ENCODE results near the gene CEP85L.

The CEP85L gene

DNA sequence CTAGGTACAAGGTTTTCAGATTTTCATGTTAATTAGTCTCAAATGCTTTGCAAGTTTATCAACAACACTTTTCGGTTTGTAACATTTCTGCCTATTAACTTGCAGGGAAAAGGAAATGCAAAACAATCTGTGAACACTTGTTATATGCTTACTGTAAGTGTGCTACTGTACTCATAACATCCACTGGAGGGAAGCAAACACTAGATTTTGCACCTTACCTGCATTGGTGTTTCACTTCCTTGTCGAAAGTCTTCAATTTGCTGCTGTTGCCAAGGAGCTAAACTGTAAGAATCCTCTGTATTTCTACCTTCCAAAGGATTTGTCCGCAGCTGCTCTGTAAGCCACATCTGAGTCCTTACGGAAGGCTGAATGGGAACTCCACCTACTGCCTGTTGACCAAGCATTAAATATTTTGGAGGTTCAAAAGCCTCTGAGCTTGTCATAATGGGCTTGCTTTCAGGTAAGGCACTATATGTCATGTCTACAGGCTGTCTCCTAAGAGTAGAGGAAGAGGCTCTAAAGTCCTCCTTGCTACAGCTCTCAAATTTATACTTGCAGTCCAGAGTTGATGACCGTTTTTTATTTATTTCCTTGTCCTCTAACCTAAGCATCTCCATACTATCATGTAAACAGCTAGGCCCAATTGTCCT lies 86.0 kb downstream of the CEP85L start:
- no peaks in the 10 kb centered on the region for H3K36me3 ChIP-seq (ENCODE audit: control insufficient read depth, insufficient read depth, low read length)
- no peaks in the 10 kb centered on the region for H3K9me3 ChIP-seq (ENCODE audit: control insufficient read depth, insufficient read depth, low read length)
- peaks cover 7% of the 10 kb centered on the region for H3K4me1 ChIP-seq (ENCODE audit: control insufficient read depth, insufficient read depth, low read length)
- H3K27me3 ChIP-seq (ENCODE audit: control insufficient read depth, insufficient read depth, low read length) = no peaks in the 10 kb centered on the region
- H3K4me3 ChIP-seq (ENCODE audit: low read depth, low read length) = no peak overlapping the region
- H3K9ac ChIP-seq (ENCODE audit: low read depth, low read length) = no peak overlapping the region

DNA sequence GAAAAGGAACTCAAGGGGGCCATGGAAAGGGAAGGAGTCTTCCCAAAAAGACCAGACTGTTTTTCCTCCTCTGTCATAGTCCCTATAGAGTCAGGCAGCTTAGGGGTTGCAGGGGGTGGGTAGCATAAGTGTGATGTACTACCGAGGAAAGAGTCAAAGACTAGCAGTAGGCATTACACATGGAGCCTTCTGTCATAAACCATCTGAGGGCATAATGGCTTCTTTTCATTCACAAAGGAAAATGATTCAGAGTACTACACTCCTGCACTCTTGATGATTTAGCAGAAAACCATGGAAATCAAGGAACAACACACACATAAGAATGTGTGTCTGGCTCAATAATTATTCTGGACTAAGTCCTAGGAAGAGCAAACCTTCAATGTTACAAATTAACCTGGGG lies 88.4 kb downstream of the CEP85L start:
- H3K9ac ChIP-seq (ENCODE audit: low read depth, low read length) = no peak overlapping the region
- no peak overlapping the region for H3K4me3 ChIP-seq (ENCODE audit: low read depth, low read length)

DNA sequence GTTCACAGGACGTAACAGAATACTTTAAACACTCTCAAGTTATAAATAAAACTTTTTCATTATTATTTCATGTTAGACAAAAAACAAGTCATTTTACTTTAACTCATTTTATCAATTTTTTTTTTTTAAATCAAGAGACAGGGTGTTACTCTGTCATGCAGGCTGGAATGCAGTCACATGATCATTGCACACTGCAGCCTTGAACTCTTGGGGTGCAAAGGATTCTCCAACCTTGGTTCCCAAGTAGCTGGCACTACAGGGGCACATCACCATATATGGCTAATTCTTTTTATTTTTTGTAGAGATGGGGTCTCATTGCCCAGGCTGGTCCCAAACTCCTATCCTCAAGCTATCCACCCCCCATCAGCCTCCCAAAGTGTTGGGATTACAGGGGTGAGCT lies 89.1 kb downstream of the CEP85L start:
- Histone ChIP-seq H3K36me3 (ENCODE audit: control insufficient read depth, insufficient read depth, low read length) (no peaks in the 10 kb centered on the region), H3K4me3 (ENCODE audit: low read depth, low read length) (no peak overlapping the region), H3K4me1 (ENCODE audit: control insufficient read depth, insufficient read depth, low read length) (peaks cover 7% of the 10 kb centered on the region), H3K9ac (ENCODE audit: low read depth, low read length) (no peak overlapping the region), H3K27me3 (ENCODE audit: control insufficient read depth, insufficient read depth, low read length) (no peaks in the 10 kb centered on the region), H3K9me3 (ENCODE audit: control insufficient read depth, insufficient read depth, low read length) (no peaks in the 10 kb centered on the region)

More for the DNA sequence above, 88.4 kb downstream of the CEP85L start:
- Histone ChIP-seq H3K36me3 (ENCODE audit: control insufficient read depth, insufficient read depth, low read length) (no peaks in the 10 kb centered on the region), H3K4me1 (ENCODE audit: control insufficient read depth, insufficient read depth, low read length) (peaks cover 7% of the 10 kb centered on the region), H3K9me3 (ENCODE audit: control insufficient read depth, insufficient read depth, low read length) (no peaks in the 10 kb centered on the region), H3K27me3 (ENCODE audit: control insufficient read depth, insufficient read depth, low read length) (no peaks in the 10 kb centered on the region)

DNA sequence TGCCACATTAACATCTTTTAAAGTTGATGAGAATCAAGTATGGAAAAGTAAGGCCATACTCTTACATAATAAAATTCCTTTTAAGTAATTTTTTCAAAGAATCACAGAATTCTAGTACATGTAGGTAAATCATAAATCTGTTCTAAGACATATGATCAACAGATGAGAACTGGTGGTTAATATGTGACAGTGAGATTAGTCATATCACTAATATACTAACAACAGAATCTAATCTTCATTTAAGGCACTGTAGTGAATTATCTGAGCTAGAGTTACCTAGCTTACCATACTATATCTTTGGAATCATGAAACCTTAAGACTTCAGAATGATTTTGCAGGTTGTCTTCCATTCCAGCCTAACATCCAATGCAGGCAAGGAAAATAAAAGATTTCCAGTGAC lies 91.7 kb downstream of the CEP85L start:
- Histone ChIP-seq H3K9ac (ENCODE audit: low read depth, low read length) (no peak overlapping the region), H3K36me3 (ENCODE audit: control insufficient read depth, insufficient read depth, low read length) (no peaks in the 10 kb centered on the region), H3K9me3 (ENCODE audit: control insufficient read depth, insufficient read depth, low read length) (no peaks in the 10 kb centered on the region), H3K27me3 (ENCODE audit: control insufficient read depth, insufficient read depth, low read length) (no peaks in the 10 kb centered on the region), H3K4me1 (ENCODE audit: control insufficient read depth, insufficient read depth, low read length) (no peaks in the 10 kb centered on the region), H3K4me3 (ENCODE audit: low read depth, low read length) (no peak overlapping the region)

DNA sequence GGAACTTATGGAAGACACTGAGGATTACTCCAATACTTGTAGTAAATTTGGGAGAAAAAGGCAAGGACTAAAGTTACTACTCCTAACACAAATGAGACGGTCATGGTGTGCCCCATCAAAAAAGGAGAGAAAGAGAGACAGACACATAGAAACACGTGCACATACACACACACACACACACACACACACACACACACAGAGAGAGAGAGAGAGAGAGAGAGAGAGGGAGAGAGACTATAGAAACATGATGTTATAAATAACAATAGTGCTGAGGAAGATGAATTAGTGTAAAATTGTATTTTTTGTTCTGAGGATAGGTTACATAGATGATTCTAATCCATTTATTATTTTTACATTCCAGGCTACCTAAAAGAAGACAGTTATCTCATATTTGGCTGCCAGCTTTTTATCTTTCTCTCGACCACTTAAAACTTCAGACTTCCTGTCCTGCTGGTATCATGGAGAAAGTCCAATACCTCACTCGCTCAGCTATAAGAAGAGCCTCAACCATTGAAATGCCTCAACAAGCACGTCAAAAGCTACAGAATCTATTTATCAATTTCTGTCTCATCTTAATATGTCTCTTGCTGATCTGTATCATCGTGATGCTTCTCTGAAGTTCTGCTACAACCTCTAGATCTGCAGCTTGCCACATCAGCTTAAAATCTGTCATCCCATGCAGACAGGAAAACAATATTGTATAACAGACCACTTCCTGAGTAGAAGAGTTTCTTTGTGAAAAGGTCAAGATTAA lies 92.8 kb downstream of the CEP85L start:
- Histone ChIP-seq H3K4me3 (ENCODE audit: low read depth, low read length) (no peak overlapping the region), H3K4me1 (ENCODE audit: control insufficient read depth, insufficient read depth, low read length) (no peaks in the 10 kb centered on the region), H3K36me3 (ENCODE audit: control insufficient read depth, insufficient read depth, low read length) (no peaks in the 10 kb centered on the region), H3K27me3 (ENCODE audit: control insufficient read depth, insufficient read depth, low read length) (no peaks in the 10 kb centered on the region), H3K9me3 (ENCODE audit: control insufficient read depth, insufficient read depth, low read length) (no peaks in the 10 kb centered on the region), H3K9ac (ENCODE audit: low read depth, low read length) (no peak overlapping the region)

DNA sequence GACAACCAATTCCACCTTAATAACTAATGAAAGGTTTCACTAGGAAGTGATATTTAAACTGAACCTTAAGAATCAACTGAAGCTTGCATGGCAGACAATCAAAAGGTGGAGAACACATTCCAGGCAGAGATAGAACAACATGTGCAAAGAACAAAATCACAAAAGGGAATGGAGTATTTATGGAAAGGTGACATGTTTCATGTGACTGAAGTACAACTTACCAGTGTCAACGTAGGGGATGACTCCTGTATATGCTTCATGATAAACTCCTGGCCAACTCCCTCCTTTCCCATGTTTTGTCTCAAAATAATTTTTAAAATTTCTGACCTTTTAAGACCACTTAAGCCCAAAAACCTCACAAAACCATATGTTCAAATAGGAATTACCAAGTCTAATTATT lies 96.7 kb downstream of the CEP85L start:
- Histone ChIP-seq H3K27me3 (ENCODE audit: control insufficient read depth, insufficient read depth, low read length) (no peaks in the 10 kb centered on the region), H3K9ac (ENCODE audit: low read depth, low read length) (no peak overlapping the region), H3K9me3 (ENCODE audit: control insufficient read depth, insufficient read depth, low read length) (no peaks in the 10 kb centered on the region), H3K36me3 (ENCODE audit: control insufficient read depth, insufficient read depth, low read length) (no peaks in the 10 kb centered on the region), H3K4me1 (ENCODE audit: control insufficient read depth, insufficient read depth, low read length) (no peaks in the 10 kb centered on the region), H3K4me3 (ENCODE audit: low read depth, low read length) (no peak overlapping the region)

DNA sequence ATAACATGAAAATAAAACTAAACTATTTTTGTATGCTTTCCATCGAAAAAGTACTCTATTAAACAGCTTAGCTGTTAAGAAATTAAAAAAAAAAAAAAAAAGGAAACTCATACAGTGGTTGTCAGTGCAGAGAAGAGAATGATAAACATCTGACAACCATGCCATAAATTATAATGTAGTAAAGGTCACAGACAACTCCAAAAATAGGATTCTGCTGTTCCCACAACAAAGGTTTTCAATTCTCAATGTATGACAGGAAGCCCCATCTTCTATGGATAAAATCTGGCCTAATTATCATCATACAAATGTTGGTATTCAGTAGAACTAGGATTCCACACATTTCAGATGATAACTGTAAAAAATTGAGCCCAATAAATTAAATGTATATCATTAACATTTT lies 98.3 kb downstream of the CEP85L start:
- Histone ChIP-seq H3K4me3 (ENCODE audit: low read depth, low read length) (no peak overlapping the region), H3K27me3 (ENCODE audit: control insufficient read depth, insufficient read depth, low read length) (no peaks in the 10 kb centered on the region), H3K9me3 (ENCODE audit: control insufficient read depth, insufficient read depth, low read length) (no peaks in the 10 kb centered on the region), H3K4me1 (ENCODE audit: control insufficient read depth, insufficient read depth, low read length) (no peaks in the 10 kb centered on the region), H3K9ac (ENCODE audit: low read depth, low read length) (no peak overlapping the region), H3K36me3 (ENCODE audit: control insufficient read depth, insufficient read depth, low read length) (no peaks in the 10 kb centered on the region)

DNA sequence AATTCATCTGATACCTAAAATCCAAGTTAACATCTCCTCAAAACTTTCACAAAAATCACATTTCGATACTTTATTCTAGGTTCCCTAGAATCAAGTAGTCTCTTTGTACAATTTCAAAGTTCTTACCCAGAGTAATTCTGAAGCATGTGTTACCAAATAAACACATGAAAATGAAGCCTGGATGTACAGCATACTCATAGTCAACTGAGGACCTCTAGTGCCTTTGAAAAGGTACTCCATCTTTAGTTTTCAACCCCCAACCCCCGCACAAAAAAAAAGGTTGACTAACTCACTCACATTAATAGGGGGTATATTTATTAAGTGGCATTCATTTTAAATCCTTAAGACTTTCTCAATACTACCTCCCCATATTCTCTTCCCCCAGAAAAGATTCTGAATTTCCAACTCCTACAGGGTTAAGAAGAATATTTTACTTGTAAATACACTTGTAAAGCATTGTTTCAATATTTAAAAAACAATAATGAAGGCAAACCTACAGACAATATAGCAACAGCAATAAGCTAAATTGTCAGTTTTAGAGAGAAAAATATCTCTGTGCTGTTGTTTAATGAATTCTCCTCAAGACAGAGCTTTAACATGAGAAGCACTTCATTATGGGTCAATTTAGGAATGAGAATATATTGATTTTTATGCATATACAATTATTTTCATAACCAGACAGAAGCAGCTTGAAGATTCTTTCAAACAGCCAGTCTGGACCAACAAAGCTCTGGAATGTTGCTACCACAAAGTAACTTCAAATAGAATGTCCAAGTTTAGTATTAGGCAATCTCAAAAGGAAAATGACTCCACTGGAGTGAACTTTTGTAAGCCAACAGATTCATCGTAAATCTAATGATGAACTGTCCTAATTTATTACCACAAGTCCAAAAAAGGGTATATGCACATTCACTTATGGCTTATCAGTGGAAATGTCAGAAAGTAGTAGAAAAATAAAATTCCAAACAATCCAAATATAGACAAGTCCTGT lies 100.0 kb downstream of the CEP85L start:
- Histone ChIP-seq H3K27me3 (ENCODE audit: control insufficient read depth, insufficient read depth, low read length) (no peaks in the 10 kb centered on the region), H3K4me1 (ENCODE audit: control insufficient read depth, insufficient read depth, low read length) (no peaks in the 10 kb centered on the region), H3K9me3 (ENCODE audit: control insufficient read depth, insufficient read depth, low read length) (no peaks in the 10 kb centered on the region), H3K36me3 (ENCODE audit: control insufficient read depth, insufficient read depth, low read length) (no peaks in the 10 kb centered on the region), H3K9ac (ENCODE audit: low read depth, low read length) (no peak overlapping the region), H3K4me3 (ENCODE audit: low read depth, low read length) (no peak overlapping the region)

DNA sequence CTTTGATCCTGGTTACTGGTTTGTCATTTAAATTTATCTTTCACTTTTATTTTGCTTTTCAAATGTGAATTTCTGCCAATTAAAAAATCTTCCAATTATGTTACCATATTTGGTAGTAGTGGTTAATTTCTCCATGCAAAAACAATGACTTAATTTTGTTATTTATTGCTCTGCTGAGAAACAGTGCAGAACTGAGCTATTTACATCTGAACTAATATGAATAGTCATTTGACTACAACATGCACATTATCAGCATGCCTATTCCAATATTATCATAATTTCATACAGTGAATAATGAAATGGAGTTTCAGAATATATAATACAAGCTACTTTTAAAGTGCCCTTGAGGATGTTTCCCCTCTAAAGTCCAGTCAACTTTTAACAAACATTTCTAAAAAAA lies 102.8 kb downstream of the CEP85L start:
- H3K9me3 ChIP-seq (ENCODE audit: control insufficient read depth, insufficient read depth, low read length) = no peaks in the 10 kb centered on the region
- no peak overlapping the region for H3K9ac ChIP-seq (ENCODE audit: low read depth, low read length)
- H3K27me3 ChIP-seq (ENCODE audit: control insufficient read depth, insufficient read depth, low read length) = no peaks in the 10 kb centered on the region
- no peak overlapping the region for H3K4me3 ChIP-seq (ENCODE audit: low read depth, low read length)
- H3K36me3 ChIP-seq (ENCODE audit: control insufficient read depth, insufficient read depth, low read length) = no peaks in the 10 kb centered on the region
- no peaks in the 10 kb centered on the region for H3K4me1 ChIP-seq (ENCODE audit: control insufficient read depth, insufficient read depth, low read length)

DNA sequence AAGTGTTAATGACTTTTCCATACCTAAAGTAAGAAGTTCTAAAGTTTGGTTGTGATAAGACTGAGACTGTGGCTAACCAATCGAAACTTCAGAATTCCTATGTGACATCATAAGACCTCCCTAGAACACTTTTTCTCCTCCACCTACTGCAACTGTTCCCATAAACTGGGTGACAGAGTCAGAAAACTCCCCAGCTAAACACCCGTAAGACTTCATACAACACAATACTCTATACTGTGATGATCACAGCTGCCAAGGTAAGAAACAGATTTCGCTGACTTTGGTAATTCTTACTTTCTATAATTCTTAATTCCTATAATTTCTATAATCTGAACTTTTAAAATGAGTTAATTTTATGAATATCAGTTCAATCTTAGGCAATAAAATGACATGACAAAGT lies 103.3 kb downstream of the CEP85L start, which contains the start of gene PLN:
PLN (plus strand) TSS at position 161 of the 400 bp plus-strand sequence. CDS start 10,626 bp downstream, outside the sequence.
- H3K4me1 ChIP-seq (ENCODE audit: control insufficient read depth, insufficient read depth, low read length) = no peaks in the 10 kb centered on the region
- H3K36me3 ChIP-seq (ENCODE audit: control insufficient read depth, insufficient read depth, low read length) = no peaks in the 10 kb centered on the region
- no peaks in the 10 kb centered on the region for H3K9me3 ChIP-seq (ENCODE audit: control insufficient read depth, insufficient read depth, low read length)
- no peaks in the 10 kb centered on the region for H3K27me3 ChIP-seq (ENCODE audit: control insufficient read depth, insufficient read depth, low read length)
- no peak within 1 kb of the TSS for H3K4me3 ChIP-seq (ENCODE audit: low read depth, low read length)
- no peak within 1 kb of the TSS for H3K9ac ChIP-seq (ENCODE audit: low read depth, low read length)

DNA sequence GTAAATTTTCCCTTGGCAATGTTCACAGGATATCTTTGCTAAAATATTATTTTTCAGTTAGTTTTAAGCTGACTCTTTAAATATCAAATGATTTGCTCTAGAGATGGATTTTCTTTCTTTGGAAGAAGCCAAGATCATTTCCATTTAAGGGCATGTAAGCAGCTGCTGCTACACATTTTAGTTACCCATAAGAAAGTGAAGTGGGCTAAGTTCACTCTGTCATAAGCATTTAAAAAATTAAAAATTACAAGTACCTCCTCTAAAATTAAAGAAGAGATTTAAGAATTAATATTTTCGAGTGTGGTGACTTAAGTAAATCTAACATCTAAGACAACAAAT lies 104.5 kb downstream of the CEP85L start:
- Histone ChIP-seq H3K9ac (ENCODE audit: low read depth, low read length) (no peak overlapping the region), H3K9me3 (ENCODE audit: control insufficient read depth, insufficient read depth, low read length) (no peaks in the 10 kb centered on the region)

More for the DNA sequence above, 104.5 kb downstream of the CEP85L start:
- Histone ChIP-seq H3K4me1 (ENCODE audit: control insufficient read depth, insufficient read depth, low read length) (no peaks in the 10 kb centered on the region), H3K27me3 (ENCODE audit: control insufficient read depth, insufficient read depth, low read length) (no peaks in the 10 kb centered on the region), H3K4me3 (ENCODE audit: low read depth, low read length) (no peak overlapping the region), H3K36me3 (ENCODE audit: control insufficient read depth, insufficient read depth, low read length) (no peaks in the 10 kb centered on the region)

All from iPS-15b (cell line).